Measurements from ENCODE around the gene EOLA1.
"Not testable (repeated sequence)": the region's sequence is repeated elsewhere in the genome, so short reads cannot be mapped to it uniquely, and the experiment has no call there.

EOLA1 gene

DNA sequence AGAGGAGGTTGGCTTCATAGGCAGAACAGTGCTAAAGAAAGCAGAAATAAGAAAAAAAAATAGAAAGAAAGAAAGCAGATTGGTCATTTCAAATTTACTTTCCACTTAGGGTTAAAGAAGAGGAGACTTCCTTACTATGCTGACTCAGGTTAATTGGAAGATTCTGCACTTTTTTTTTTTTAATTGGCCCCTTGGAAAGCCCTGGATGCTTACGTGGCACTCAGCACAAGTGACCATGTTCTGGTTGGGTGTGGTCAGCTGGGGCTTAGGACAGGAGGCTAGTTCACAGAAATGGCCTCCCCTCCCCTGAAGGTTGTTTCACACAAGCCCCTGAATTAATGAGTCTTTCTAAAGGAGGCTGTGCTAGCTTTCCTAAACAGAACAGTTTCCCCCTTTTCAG, 31.9 kb downstream of the EOLA1 start:
- Mint-ChIP-seq H3K27ac (no peak overlapping the region), H3K4me3 (no peak overlapping the region)
- no peak for ATAC-seq (ENCODE audit: low read depth)

GRCh38 chrX:149573456-149573855, 32.6 kb downstream of the EOLA1 start:
- H3K4me3 Mint-ChIP-seq; H3K27me3 Mint-ChIP-seq; H3K4me1 Mint-ChIP-seq; H3K27ac Mint-ChIP-seq; H3K36me3 Mint-ChIP-seq; H3K9me3 Mint-ChIP-seq; DNase-seq (ENCODE audit: low spot score in 2 of 2); ATAC-seq (ENCODE audit: low read depth): not testable (repeated sequence)

More for the DNA sequence above, 31.9 kb downstream of the EOLA1 start:
- no peaks in the 10 kb centered on the region for H3K4me1 Mint-ChIP-seq
- H3K27me3 Mint-ChIP-seq = peaks cover 3% of the 10 kb centered on the region
- H3K9me3 Mint-ChIP-seq = no peaks in the 10 kb centered on the region
- no peaks in the 10 kb centered on the region for H3K36me3 Mint-ChIP-seq
- DNase-seq (ENCODE audit: low spot score in 2 of 2) = no peak

DNA sequence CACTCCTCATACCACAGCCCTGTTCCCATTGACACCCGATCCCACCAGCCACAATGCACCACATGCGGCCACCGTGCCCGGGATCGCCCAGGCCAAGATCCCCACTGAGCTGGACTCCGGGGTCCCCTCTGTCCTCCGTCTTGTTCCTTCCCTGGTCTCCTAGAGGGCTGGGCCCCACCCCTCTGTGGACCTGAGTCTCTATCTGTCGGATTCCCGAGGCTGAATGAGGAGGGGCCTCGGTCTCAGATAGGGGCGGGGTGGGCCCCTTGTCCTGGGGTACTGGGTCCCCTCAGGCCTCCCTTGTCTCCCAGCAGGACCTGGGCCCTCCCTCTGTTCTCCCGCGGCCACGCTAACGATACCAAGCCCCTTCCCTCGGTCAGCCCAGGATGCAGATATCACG, 44.8 kb downstream of the EOLA1 start:
- H3K36me3 Mint-ChIP-seq; H3K27ac Mint-ChIP-seq; H3K4me3 Mint-ChIP-seq; ATAC-seq (ENCODE audit: low read depth); H3K4me1 Mint-ChIP-seq; H3K9me3 Mint-ChIP-seq; H3K27me3 Mint-ChIP-seq; DNase-seq (ENCODE audit: low spot score in 2 of 2): not testable (repeated sequence)

DNA sequence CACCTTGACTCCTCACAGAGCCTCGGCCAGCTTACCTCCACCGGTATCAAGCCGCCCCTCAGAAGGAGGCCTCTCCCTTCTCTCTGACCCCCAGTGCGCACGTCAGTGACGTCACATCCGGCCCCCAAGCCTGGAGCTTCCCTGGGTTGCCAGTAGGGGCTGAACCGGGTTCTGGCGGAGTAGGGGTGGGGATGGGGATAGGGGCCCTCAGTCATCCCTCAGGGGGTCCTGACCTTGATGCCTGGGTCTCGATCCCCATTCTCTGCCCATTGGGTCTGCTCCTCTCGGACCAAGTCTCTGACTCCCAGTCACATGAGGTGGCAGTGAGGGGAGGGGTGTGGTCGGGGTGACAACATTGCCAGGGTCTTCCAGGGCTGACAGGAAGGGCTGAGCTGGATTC, 46.5 kb downstream of the EOLA1 start, which contains the start of gene MAGEA9B:
TSS of gene MAGEA9B (minus strand) at position 101 of the 400 bp plus-strand sequence. CDS start 4,280 bp downstream, outside the sequence.
- H3K4me1 Mint-ChIP-seq; DNase-seq (ENCODE audit: low spot score in 2 of 2); H3K27ac Mint-ChIP-seq; H3K36me3 Mint-ChIP-seq; H3K27me3 Mint-ChIP-seq; H3K4me3 Mint-ChIP-seq; ATAC-seq (ENCODE audit: low read depth); H3K9me3 Mint-ChIP-seq: not testable (repeated sequence)

- not testable (repeated sequence) for H3K27me3 Mint-ChIP-seq; H3K27ac Mint-ChIP-seq; H3K4me1 Mint-ChIP-seq; DNase-seq (ENCODE audit: low spot score in 2 of 2); H3K4me3 Mint-ChIP-seq; H3K9me3 Mint-ChIP-seq; H3K36me3 Mint-ChIP-seq; ATAC-seq (ENCODE audit: low read depth)
These were observed 50.2 kb downstream of the EOLA1 start for GRCh38 chrX:149590993-149591392.

GRCh38 chrX:149595214-149595613, 54.4 kb downstream of the EOLA1 start, which contains the start of gene HSFX2:
Gene HSFX2, minus strand, starts transcription at chrX:149595314. Its CDS starts 614 bp downstream, at chrX:149594700.
- not testable (repeated sequence) for H3K27ac Mint-ChIP-seq

GRCh38 chrX:149595943-149596342, 55.1 kb downstream of the EOLA1 start:
- not testable (repeated sequence) for H3K4me1 Mint-ChIP-seq; H3K4me3 Mint-ChIP-seq; ATAC-seq (ENCODE audit: low read depth); H3K27me3 Mint-ChIP-seq; DNase-seq (ENCODE audit: low spot score in 2 of 2); H3K36me3 Mint-ChIP-seq; H3K9me3 Mint-ChIP-seq; H3K27ac Mint-ChIP-seq

More at GRCh38 chrX:149595214-149595613, 54.4 kb downstream of the EOLA1 start, which contains the start of gene HSFX2:
- H3K4me3 Mint-ChIP-seq; DNase-seq (ENCODE audit: low spot score in 2 of 2); ATAC-seq (ENCODE audit: low read depth); H3K9me3 Mint-ChIP-seq; H3K27me3 Mint-ChIP-seq; H3K36me3 Mint-ChIP-seq; H3K4me1 Mint-ChIP-seq: not testable (repeated sequence)

All from memory B cell (primary cell).